ENCODE results near the gene NKIRAS2.

NKIRAS2 gene

GRCh38 chr17:41989702-41990419 lies 30.0 kb upstream of the NKIRAS2 start:
- no peak overlapping the region for H2AK5ac ChIP-seq (ENCODE audit: low read length)
- no peaks in the 10 kb centered on the region for H3K4me1 ChIP-seq (ENCODE audit: control insufficient read depth in 1 of 2, insufficient read depth in 2 of 2, low read length in 2 of 2)
- no peak overlapping the region for H3K18ac ChIP-seq (ENCODE audit: low read length)
- H4K8ac ChIP-seq (ENCODE audit: low read depth, low read length), result no peak overlapping the region
- H2BK12ac ChIP-seq (ENCODE audit: low read length), result no peak overlapping the region
- no peak overlapping the region for H2BK120ac ChIP-seq (ENCODE audit: insufficient read depth, low read length, poor library complexity)
- H3K9ac ChIP-seq (ENCODE audit: low read length), result no peak overlapping the region
- H4K91ac ChIP-seq (ENCODE audit: low read depth, low read length), result no peak overlapping the region
- no peak overlapping the region for H3K14ac ChIP-seq (ENCODE audit: low read length)
- no peak overlapping the region for H3K4ac ChIP-seq (ENCODE audit: low read depth, low read length)
- H3K4me3 ChIP-seq (ENCODE audit: low read depth, low read length), result no peak overlapping the region
- DNase-seq, result peak; percentile 52 to 80
- H3K4me2 ChIP-seq (ENCODE audit: low read length), result no peak overlapping the region
- H3K27ac ChIP-seq (ENCODE audit: low read depth, low read length), result no peak overlapping the region
- H3K23ac ChIP-seq (ENCODE audit: low read length), result no peak overlapping the region
- no peak overlapping the region for H2BK5ac ChIP-seq (ENCODE audit: low read depth, low read length, poor library complexity)
- H4K12ac ChIP-seq (ENCODE audit: low read depth, low read length), result no peak overlapping the region
- H3K79me1 ChIP-seq (ENCODE audit: low read length), result no peaks in the 10 kb centered on the region
- H3K27me3 ChIP-seq (ENCODE audit: insufficient read depth, low read length), result no peaks in the 10 kb centered on the region
- no peaks in the 10 kb centered on the region for H3K9me3 ChIP-seq (ENCODE audit: insufficient read depth, low read depth, low read length)
- peaks cover 34 to 58% of the 10 kb centered on the region in 2 experiments for H3K36me3 ChIP-seq (ENCODE audit: control insufficient read depth in 1 of 2, insufficient read depth in 2 of 2, low read length in 2 of 2)
- no peaks in the 10 kb centered on the region for H3K79me2 ChIP-seq (ENCODE audit: control insufficient read depth, insufficient read depth, low read length, poor library complexity)
- H2AFZ ChIP-seq (ENCODE audit: insufficient read depth, low read length, poor library complexity), result no peak overlapping the region
- no CpG with 5 or more reads among the region's 5 CpGs for WGBS (ENCODE audit: extremely low coverage, insufficient coverage, insufficient read length)

GRCh38 chr17:41992576-41992975 lies 27.3 kb upstream of the NKIRAS2 start:
- Histone ChIP-seq H3K9ac (ENCODE audit: low read length) (no peak overlapping the region), H4K91ac (ENCODE audit: low read depth, low read length) (no peak overlapping the region), H3K4me2 (ENCODE audit: low read length) (no peak overlapping the region), H3K36me3 (ENCODE audit: control insufficient read depth in 1 of 2, insufficient read depth in 2 of 2, low read length in 2 of 2) (peaks cover 40 to 66% of the 10 kb centered on the region in 2 experiments), H3K18ac (ENCODE audit: low read length) (no peak overlapping the region), H3K23ac (ENCODE audit: low read length) (no peak overlapping the region), H3K4me1 (ENCODE audit: control insufficient read depth in 1 of 2, insufficient read depth in 2 of 2, low read length in 2 of 2) (no peaks in the 10 kb centered on the region), H3K79me1 (ENCODE audit: low read length) (no peaks in the 10 kb centered on the region), H3K14ac (ENCODE audit: low read length) (no peak overlapping the region), H3K79me2 (ENCODE audit: control insufficient read depth, insufficient read depth, low read length, poor library complexity) (no peaks in the 10 kb centered on the region), H3K27ac (ENCODE audit: low read depth, low read length) (no peak overlapping the region), H2BK120ac (ENCODE audit: insufficient read depth, low read length, poor library complexity) (no peak overlapping the region), H3K9me3 (ENCODE audit: insufficient read depth, low read depth, low read length) (no peaks in the 10 kb centered on the region), H2BK12ac (ENCODE audit: low read length) (no peak overlapping the region), H2AK5ac (ENCODE audit: low read length) (no peak overlapping the region), H3K27me3 (ENCODE audit: insufficient read depth, low read length) (no peaks in the 10 kb centered on the region), H2AFZ (ENCODE audit: insufficient read depth, low read length, poor library complexity) (no peak overlapping the region), H3K4me3 (ENCODE audit: low read depth, low read length) (no peak overlapping the region), H4K8ac (ENCODE audit: low read depth, low read length) (no peak overlapping the region), H3K4ac (ENCODE audit: low read depth, low read length) (no peak overlapping the region), H4K12ac (ENCODE audit: low read depth, low read length) (no peak overlapping the region), H2BK5ac (ENCODE audit: low read depth, low read length, poor library complexity) (no peak overlapping the region)
- no peak for DNase-seq
- WGBS (ENCODE audit: extremely low coverage, insufficient coverage, insufficient read length), result no CpG with 5 or more reads among the region's 3 CpGs

GRCh38 chr17:41996855-41997164 lies 23.1 kb upstream of the NKIRAS2 start:
- no peak overlapping the region for H3K23ac ChIP-seq (ENCODE audit: low read length)
- H3K27ac ChIP-seq (ENCODE audit: low read depth, low read length), result no peak overlapping the region
- no CpG with 5 or more reads among the region's 2 CpGs for WGBS (ENCODE audit: extremely low coverage, insufficient coverage, insufficient read length)

GRCh38 chr17:41998497-41998896 lies 21.4 kb upstream of the NKIRAS2 start:
- Histone ChIP-seq H3K79me1 (ENCODE audit: low read length) (no peaks in the 10 kb centered on the region), H3K36me3 (ENCODE audit: control insufficient read depth in 1 of 2, insufficient read depth in 2 of 2, low read length in 2 of 2) (peaks cover 46 to 56% of the 10 kb centered on the region in 2 experiments), H3K4me1 (ENCODE audit: control insufficient read depth in 1 of 2, insufficient read depth in 2 of 2, low read length in 2 of 2) (no peaks in the 10 kb centered on the region), H3K27me3 (ENCODE audit: insufficient read depth, low read length) (no peaks in the 10 kb centered on the region), H3K23ac (ENCODE audit: low read length) (no peak overlapping the region), H3K4me2 (ENCODE audit: low read length) (no peak overlapping the region), H3K9ac (ENCODE audit: low read length) (no peak overlapping the region), H3K9me3 (ENCODE audit: insufficient read depth, low read depth, low read length) (no peaks in the 10 kb centered on the region), H3K27ac (ENCODE audit: low read depth, low read length) (no peak overlapping the region), H2BK12ac (ENCODE audit: low read length) (no peak overlapping the region), H3K18ac (ENCODE audit: low read length) (no peak overlapping the region), H2AFZ (ENCODE audit: insufficient read depth, low read length, poor library complexity) (no peak overlapping the region), H2BK5ac (ENCODE audit: low read depth, low read length, poor library complexity) (no peak overlapping the region), H4K12ac (ENCODE audit: low read depth, low read length) (no peak overlapping the region), H3K14ac (ENCODE audit: low read length) (no peak overlapping the region), H3K4me3 (ENCODE audit: low read depth, low read length) (no peak overlapping the region), H2AK5ac (ENCODE audit: low read length) (no peak overlapping the region), H3K4ac (ENCODE audit: low read depth, low read length) (no peak overlapping the region), H4K8ac (ENCODE audit: low read depth, low read length) (no peak overlapping the region), H3K79me2 (ENCODE audit: control insufficient read depth, insufficient read depth, low read length, poor library complexity) (no peaks in the 10 kb centered on the region), H4K91ac (ENCODE audit: low read depth, low read length) (no peak overlapping the region), H2BK120ac (ENCODE audit: insufficient read depth, low read length, poor library complexity) (no peak overlapping the region)
- WGBS (ENCODE audit: extremely low coverage, insufficient coverage, insufficient read length), result no CpG with 5 or more reads among the region's 2 CpGs
- DNase-seq, result no peak

More at GRCh38 chr17:41996855-41997164, 23.1 kb upstream of the NKIRAS2 start:
- no peak overlapping the region for H3K14ac ChIP-seq (ENCODE audit: low read length)
- H2AFZ ChIP-seq (ENCODE audit: insufficient read depth, low read length, poor library complexity), result no peak overlapping the region
- H2BK5ac ChIP-seq (ENCODE audit: low read depth, low read length, poor library complexity), result no peak overlapping the region
- no peaks in the 10 kb centered on the region for H3K79me1 ChIP-seq (ENCODE audit: low read length)
- no peaks in the 10 kb centered on the region for H3K27me3 ChIP-seq (ENCODE audit: insufficient read depth, low read length)
- H4K8ac ChIP-seq (ENCODE audit: low read depth, low read length), result no peak overlapping the region
- H3K4me3 ChIP-seq (ENCODE audit: low read depth, low read length), result no peak overlapping the region
- no peak overlapping the region for H3K4ac ChIP-seq (ENCODE audit: low read depth, low read length)
- no peak overlapping the region for H3K4me2 ChIP-seq (ENCODE audit: low read length)
- no peak overlapping the region for H4K12ac ChIP-seq (ENCODE audit: low read depth, low read length)
- peaks cover 48 to 57% of the 10 kb centered on the region in 2 experiments for H3K36me3 ChIP-seq (ENCODE audit: control insufficient read depth in 1 of 2, insufficient read depth in 2 of 2, low read length in 2 of 2)
- no peak overlapping the region for H4K91ac ChIP-seq (ENCODE audit: low read depth, low read length)
- H3K4me1 ChIP-seq (ENCODE audit: control insufficient read depth in 1 of 2, insufficient read depth in 2 of 2, low read length in 2 of 2), result no peaks in the 10 kb centered on the region
- H2AK5ac ChIP-seq (ENCODE audit: low read length), result no peak overlapping the region
- H3K9me3 ChIP-seq (ENCODE audit: insufficient read depth, low read depth, low read length), result no peaks in the 10 kb centered on the region
- no peak overlapping the region for H3K9ac ChIP-seq (ENCODE audit: low read length)
- no peak overlapping the region for H2BK12ac ChIP-seq (ENCODE audit: low read length)
- H2BK120ac ChIP-seq (ENCODE audit: insufficient read depth, low read length, poor library complexity), result no peak overlapping the region
- DNase-seq, result no peak
- H3K18ac ChIP-seq (ENCODE audit: low read length), result no peak overlapping the region
- H3K79me2 ChIP-seq (ENCODE audit: control insufficient read depth, insufficient read depth, low read length, poor library complexity), result no peaks in the 10 kb centered on the region
